Measurements from ENCODE around the gene UNC119.
"Not testable (repeated sequence)": the region's sequence is repeated elsewhere in the genome, so short reads cannot be mapped to it uniquely, and the experiment has no call there.

The UNC119 gene

GRCh38 chr17:28577466-28577824 lies 25.0 kb upstream of the UNC119 start:
- TF ChIP-seq, protein P1, sequence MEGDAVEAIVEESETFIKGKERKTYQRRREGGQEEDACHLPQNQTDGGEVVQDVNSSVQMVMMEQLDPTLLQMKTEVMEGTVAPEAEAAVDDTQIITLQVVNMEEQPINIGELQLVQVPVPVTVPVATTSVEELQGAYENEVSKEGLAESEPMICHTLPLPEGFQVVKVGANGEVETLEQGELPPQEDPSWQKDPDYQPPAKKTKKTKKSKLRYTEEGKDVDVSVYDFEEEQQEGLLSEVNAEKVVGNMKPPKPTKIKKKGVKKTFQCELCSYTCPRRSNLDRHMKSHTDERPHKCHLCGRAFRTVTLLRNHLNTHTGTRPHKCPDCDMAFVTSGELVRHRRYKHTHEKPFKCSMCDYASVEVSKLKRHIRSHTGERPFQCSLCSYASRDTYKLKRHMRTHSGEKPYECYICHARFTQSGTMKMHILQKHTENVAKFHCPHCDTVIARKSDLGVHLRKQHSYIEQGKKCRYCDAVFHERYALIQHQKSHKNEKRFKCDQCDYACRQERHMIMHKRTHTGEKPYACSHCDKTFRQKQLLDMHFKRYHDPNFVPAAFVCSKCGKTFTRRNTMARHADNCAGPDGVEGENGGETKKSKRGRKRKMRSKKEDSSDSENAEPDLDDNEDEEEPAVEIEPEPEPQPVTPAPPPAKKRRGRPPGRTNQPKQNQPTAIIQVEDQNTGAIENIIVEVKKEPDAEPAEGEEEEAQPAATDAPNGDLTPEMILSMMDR (conservative IDR thresholded peaks at IDR 0.05; ENCODE audit: control insufficient read depth, insufficient read depth, low read depth, low read length): no peak
- DNase-seq (ENCODE audit: low read depth): no peak
- no peak overlapping the region for H3K4me3 ChIP-seq (ENCODE audit: control insufficient read depth, low read depth, low read length)

GRCh38 chr17:28576758-28577465 lies 24.5 kb upstream of the UNC119 start, which contains the start of gene ALDOC:
TSS of gene ALDOC (minus strand) at chr17:28576895. CDS start at chr17:28575532, 1,363 bp downstream.
- H3K4me3 ChIP-seq (ENCODE audit: control insufficient read depth, low read depth, low read length): peak within 1 kb of the TSS; percentile 7
- TF ChIP-seq, protein P1 (conservative IDR thresholded peaks at IDR 0.05; ENCODE audit: control insufficient read depth, insufficient read depth, low read depth, low read length): no peak
- DNase-seq (ENCODE audit: low read depth): peak; percentile 90

DNA sequence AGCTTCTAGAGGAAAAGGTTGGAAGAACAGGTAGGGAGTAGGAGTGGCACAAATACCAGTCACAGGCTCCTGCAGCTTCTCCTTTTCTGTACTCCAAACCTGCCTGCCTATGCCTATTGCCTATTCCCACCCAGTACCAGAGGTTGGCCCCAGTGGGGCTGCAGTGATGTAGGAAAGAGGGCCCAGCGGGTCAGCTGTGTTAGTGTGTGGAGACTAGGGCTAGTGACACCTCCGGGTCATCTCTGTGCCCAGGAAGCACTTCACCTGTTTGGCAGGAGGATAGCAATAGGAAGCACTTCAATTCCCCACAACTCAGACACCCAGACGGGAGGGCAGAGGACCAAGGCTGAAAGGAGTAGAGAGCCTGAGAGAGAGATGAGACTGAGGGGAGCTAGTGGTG lies 23.6 kb upstream of the UNC119 start:
- not testable (repeated sequence) for H3K4me3 ChIP-seq (ENCODE audit: control insufficient read depth, low read depth, low read length); DNase-seq (ENCODE audit: low read depth)

DNA sequence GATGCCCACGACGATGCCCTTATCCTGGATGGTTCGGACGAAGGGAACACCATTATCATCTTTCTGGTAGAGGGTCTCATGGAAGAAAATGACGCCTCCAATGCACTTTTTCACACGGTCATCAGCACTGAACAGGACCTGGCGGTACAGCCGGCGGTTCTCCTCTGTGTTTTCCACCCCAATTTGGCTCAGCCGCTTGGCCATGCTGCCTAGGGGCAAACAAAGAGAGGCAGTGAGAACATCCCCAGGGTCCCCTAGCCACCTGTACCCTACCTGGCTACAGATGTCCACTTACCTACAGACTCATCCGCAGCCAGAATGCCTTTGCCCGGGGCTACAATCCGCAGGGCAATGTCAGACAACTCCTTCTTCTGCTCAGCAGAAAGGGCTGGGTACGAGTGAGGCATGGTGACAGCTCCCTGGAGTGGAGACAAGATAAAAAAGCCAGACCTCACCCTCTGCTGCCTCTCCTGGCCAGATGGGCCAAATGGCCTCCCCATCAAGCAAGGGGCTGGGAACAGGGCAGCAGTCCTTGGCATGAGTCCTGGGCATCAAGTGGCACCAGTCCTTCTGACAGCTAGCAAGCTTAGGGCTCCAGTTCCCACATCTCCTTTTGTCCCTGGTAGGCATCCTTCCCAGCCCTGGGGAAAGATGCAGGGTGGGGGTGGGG lies 22.8 kb upstream of the UNC119 start:
- TF ChIP-seq, protein P1 (conservative IDR thresholded peaks at IDR 0.05; ENCODE audit: control insufficient read depth, insufficient read depth, low read depth, low read length): no peak
- H3K4me3 ChIP-seq (ENCODE audit: control insufficient read depth, low read depth, low read length): no peak overlapping the region
- DNase-seq (ENCODE audit: low read depth): no peak

GRCh38 chr17:28574526-28574925 lies 22.1 kb upstream of the UNC119 start:
- no peak overlapping the region for H3K4me3 ChIP-seq (ENCODE audit: control insufficient read depth, low read depth, low read length)
- TF ChIP-seq, protein P1 (conservative IDR thresholded peaks at IDR 0.05; ENCODE audit: control insufficient read depth, insufficient read depth, low read depth, low read length): no peak
- DNase-seq (ENCODE audit: low read depth): no peak

GRCh38 chr17:28573966-28574480 lies 21.6 kb upstream of the UNC119 start:
- TF ChIP-seq, protein P1 (conservative IDR thresholded peaks at IDR 0.05; ENCODE audit: control insufficient read depth, insufficient read depth, low read depth, low read length): no peak
- DNase-seq (ENCODE audit: low read depth): no peak
- no peak overlapping the region for H3K4me3 ChIP-seq (ENCODE audit: control insufficient read depth, low read depth, low read length)

- TF ChIP-seq, protein P1 (conservative IDR thresholded peaks at IDR 0.05; ENCODE audit: control insufficient read depth, insufficient read depth, low read depth, low read length): no peak
- H3K4me3 ChIP-seq (ENCODE audit: control insufficient read depth, low read depth, low read length): no peak overlapping the region
- no peak for DNase-seq (ENCODE audit: low read depth)
These were observed 21.1 kb upstream of the UNC119 start for GRCh38 chr17:28573521-28573920.
